Hepatocyte (in vitro differentiated cells): ENCODE measurements around the gene CEMIP2.

ENCODE experiments used
- EZH2 ChIP-seq: fragments of 200-600 bp; sonication (generic); IDR thresholded peaks from 2 replicates; pipeline ENCODE4 v1.6.1; 2016; ENCODE audit warnings: antibody characterized with exemption, mild to moderate bottlenecking, borderline replicate concordance
- TF ChIP-seq, protein P1 (sequence below): fragments of 200-600 bp; sonication (generic); IDR thresholded peaks from 2 replicates; pipeline ENCODE4 v1.5.1; 2016; ENCODE audit warnings: antibody characterized with exemption, mild to moderate bottlenecking; ENCODE audit not compliant: poor library complexity

DNA sequence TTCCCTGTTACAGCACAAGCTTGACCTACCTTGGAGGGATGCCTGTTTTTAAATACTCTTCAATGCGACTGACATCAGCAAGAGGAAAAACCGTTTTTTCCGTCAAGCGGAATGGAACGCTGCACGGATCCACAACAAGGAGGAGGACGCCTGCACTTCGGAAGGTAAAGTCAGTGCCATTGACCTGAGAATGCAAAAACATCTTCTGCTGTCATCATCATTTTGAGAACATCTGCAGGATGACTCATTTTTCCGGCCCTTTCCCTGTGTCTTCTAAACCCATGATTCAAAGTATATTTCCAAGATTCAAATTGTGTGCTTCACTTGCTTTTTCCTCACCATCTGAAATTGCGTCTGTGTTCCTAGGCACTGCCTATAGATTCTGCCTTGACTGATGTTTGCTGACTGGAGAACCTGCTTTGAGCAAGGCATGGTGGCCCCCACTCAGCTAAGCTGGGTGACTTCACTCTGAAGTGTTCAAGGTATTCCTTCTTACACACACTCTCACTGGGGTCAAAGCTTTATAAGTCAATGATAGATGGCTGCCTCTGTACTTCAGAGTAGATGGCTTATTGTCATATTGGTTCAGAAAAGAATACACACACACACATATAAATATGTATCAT, 78.1 kb downstream of the CEMIP2 start:
- no peak for TF ChIP-seq EZH2
- TF ChIP-seq, protein P1, sequence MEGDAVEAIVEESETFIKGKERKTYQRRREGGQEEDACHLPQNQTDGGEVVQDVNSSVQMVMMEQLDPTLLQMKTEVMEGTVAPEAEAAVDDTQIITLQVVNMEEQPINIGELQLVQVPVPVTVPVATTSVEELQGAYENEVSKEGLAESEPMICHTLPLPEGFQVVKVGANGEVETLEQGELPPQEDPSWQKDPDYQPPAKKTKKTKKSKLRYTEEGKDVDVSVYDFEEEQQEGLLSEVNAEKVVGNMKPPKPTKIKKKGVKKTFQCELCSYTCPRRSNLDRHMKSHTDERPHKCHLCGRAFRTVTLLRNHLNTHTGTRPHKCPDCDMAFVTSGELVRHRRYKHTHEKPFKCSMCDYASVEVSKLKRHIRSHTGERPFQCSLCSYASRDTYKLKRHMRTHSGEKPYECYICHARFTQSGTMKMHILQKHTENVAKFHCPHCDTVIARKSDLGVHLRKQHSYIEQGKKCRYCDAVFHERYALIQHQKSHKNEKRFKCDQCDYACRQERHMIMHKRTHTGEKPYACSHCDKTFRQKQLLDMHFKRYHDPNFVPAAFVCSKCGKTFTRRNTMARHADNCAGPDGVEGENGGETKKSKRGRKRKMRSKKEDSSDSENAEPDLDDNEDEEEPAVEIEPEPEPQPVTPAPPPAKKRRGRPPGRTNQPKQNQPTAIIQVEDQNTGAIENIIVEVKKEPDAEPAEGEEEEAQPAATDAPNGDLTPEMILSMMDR = no peak
